OCI-LY7 (cell line): ENCODE measurements around the gene C5orf15. TPM values are rescaled to one million over a fixed set of nuclear protein-coding genes. Genes with fewer than 3 reads are reported as not detected.
A peak's percentile ranks its signal among the peaks of the same experiment; 100 is the strongest.

ENCODE experiments used
- BruUV-seq: library from RNA; stranded (reverse); fragments of 400-500 nt; replicated peaks from 2 replicates; lab custom pipeline; 2021; lab: Mats Ljungman, UMichigan
- CTCF ChIA-PET: fragments of 300-600 bp; sonication (Branson Sonifier 250); formaldehyde crosslinking; loops from one replicate; lab custom pipeline; 2022; ENCODE audit warnings: antibody characterized with exemption; ENCODE audit not compliant: unreplicated experiment; lab: Charles Lee
- POLR2A ChIA-PET: fragments of 300-600 bp; sonication (Branson Sonifier 250); formaldehyde crosslinking; loops from one replicate; lab custom pipeline; 2022; ENCODE audit warnings: antibody characterized with exemption; lab: Charles Lee
- DNase-seq: peaks from one replicate; pipeline ENCODE4 v3.0.0-alpha.2; 2015; ENCODE audit warnings: low spot score
- H2AFZ ChIP-seq: fragments of 200-600 bp; sonication (generic), shearing (Covaris generic); 2 replicates; pipeline ENCODE4 v1.6.1; 2014; ENCODE audit warnings: mild to moderate bottlenecking, antibody characterized with exemption, low read length, moderate library complexity
- H3K27ac ChIP-seq: fragments of 200-600 bp; sonication (generic); 2 replicates; pipeline ENCODE4 v1.5.1; 2014; ENCODE audit warnings: mixed run types, low read depth, mild to moderate bottlenecking, moderate library complexity, low read length, inconsistent platforms; ENCODE audit not compliant: poor library complexity, severe bottlenecking
- H3K36me3 ChIP-seq: fragments of 200-600 bp; sonication (generic); 2 replicates; pipeline ENCODE4 v1.6.1; 2014; ENCODE audit warnings: mild to moderate bottlenecking, antibody characterized with exemption, low read length, moderate library complexity, mixed read lengths; ENCODE audit not compliant: insufficient read depth
- H3K4me1 ChIP-seq: fragments of 200-600 bp; sonication (generic); 2 replicates; pipeline ENCODE4 v1.5.1; 2014; ENCODE audit warnings: mild to moderate bottlenecking, low read length; ENCODE audit not compliant: insufficient read depth, poor library complexity, severe bottlenecking
- H3K4me2 ChIP-seq: fragments of 200-600 bp; sonication (generic); 2 replicates; pipeline ENCODE4 v1.6.1; 2014; ENCODE audit warnings: mild to moderate bottlenecking, low read length
- H3K4me3 ChIP-seq: fragments of 200-600 bp; sonication (generic); 2 replicates; pipeline ENCODE4 v1.5.1; 2014; ENCODE audit warnings: mild to moderate bottlenecking, low read depth, low read length; ENCODE audit not compliant: poor library complexity, severe bottlenecking
- H3K79me2 ChIP-seq: fragments of 200-600 bp; sonication (generic); 2 replicates; pipeline ENCODE4 v1.6.1; 2016; ENCODE audit warnings: low read depth, mild to moderate bottlenecking, low read length, moderate library complexity, mixed read lengths; ENCODE audit not compliant: insufficient read depth
- H3K9me2 ChIP-seq: fragments of 200-600 bp; sonication (generic); 2 replicates; pipeline ENCODE4 v1.6.1; 2016; ENCODE audit warnings: mild to moderate bottlenecking, low read length, mixed read lengths; ENCODE audit not compliant: insufficient read depth
- H3K9me3 ChIP-seq: fragments of 200-600 bp; sonication (generic); 2 replicates; pipeline ENCODE4 v1.6.1; 2014; ENCODE audit warnings: mild to moderate bottlenecking, mixed run types, low read length, mixed read lengths
- H4K20me1 ChIP-seq: fragments of 200-600 bp; sonication (generic); 2 replicates; pipeline ENCODE4 v1.6.1; 2014; ENCODE audit warnings: mild to moderate bottlenecking, antibody characterized with exemption, low read length, moderate library complexity, mixed read lengths; ENCODE audit not compliant: insufficient read depth
- CTCF ChIP-seq: fragments of 200-600 bp; sonication (generic); conservative IDR thresholded peaks from 2 replicates; pipeline ENCODE4 v1.5.1; 2014; ENCODE audit warnings: mild to moderate bottlenecking, antibody characterized with exemption, low read length, moderate library complexity, mixed read lengths
- EZH2phosphoT487 ChIP-seq: fragments of 200-600 bp; sonication (generic); IDR thresholded peaks from 2 replicates; pipeline ENCODE4 v1.6.1; 2018; ENCODE audit warnings: low read depth, borderline replicate concordance, mild to moderate bottlenecking, mixed run types, antibody characterized with exemption, low read length, moderate library complexity, mixed read lengths
- intact Hi-C: fragments of 100-400 bp; cut with micrococcal nuclease; formaldehyde crosslinking; loops from one replicate; pipeline ENCODE4 v1.10.0; 2022; ENCODE audit not compliant: unreplicated experiment
- total RNA-seq, 2 experiments: library from RNA; depleted of rRNA in 1 of 2; stranded (reverse); fragments of >200 nt in 1 of 2; shearing (Covaris generic) in 1 of 2; gene quantifications; 2 replicates each; pipeline ENCODE4 v1.2.3, GENCODE V29; 2014 to 2022

Gene C5orf15
- total RNA-seq, 2 experiments from 2014 or later: 32.2 to 46.4 TPM

- Histone ChIP-seq H2AFZ (peak overlapping the region; percentile 73; the same call in 1 of the 2 replicates), H4K20me1 (no peaks in the 10 kb centered on the region), H3K79me2 (no peaks in the 10 kb centered on the region), H3K27ac (peak overlapping the region; percentile 98), H3K4me3 (peak overlapping the region; percentile 47), H3K36me3 (no peaks in the 10 kb centered on the region), H3K9me2 (no peaks in the 10 kb centered on the region), H3K4me2 (peak overlapping the region; percentile 73), H3K4me1 (peaks cover 80% of the 10 kb centered on the region), H3K9me3 (no peaks in the 10 kb centered on the region; the same call in 1 of the 2 replicates)
- no TSS peak for BruUV-seq
- intact Hi-C loops: loop anchor here (1.0 to 10.0 kb wide), 4 partner anchors 33 to 1445 kb away; partner anchors contain the start of gene IRF1
- CTCF ChIA-PET: interaction anchor here (1.4 kb wide), 1 partner anchor 20 kb away, joined by 5 read pairs; no protein-coding TSS in a partner anchor
- TF ChIP-seq EZH2phosphoT487 (no peak), CTCF (no peak)
- peak; percentile 37 for DNase-seq
- POLR2A ChIA-PET: interaction anchor here (0.6 to 3.7 kb wide), 7 partner anchors 10 to 100 kb away, joined by 3 to 30 read pairs (median 7); no protein-coding TSS in a partner anchor
These were observed 28.8 kb downstream of the C5orf15 start for GRCh38 chr5:133939668-133940067.

GRCh38 chr5:133938929-133939328 lies 29.5 kb downstream of the C5orf15 start:
- H3K27ac ChIP-seq: peak overlapping the region; percentile 98
- no peaks in the 10 kb centered on the region for H3K36me3 ChIP-seq
- intact Hi-C loops: loop anchor here (1.0 to 10.0 kb wide), 3 partner anchors 33 to 1444 kb away; partner anchors contain the start of gene IRF1
- POLR2A ChIA-PET: interaction anchor here (0.6 to 3.7 kb wide), 14 partner anchors 8 to 284 kb away, joined by 3 to 30 read pairs (median 4); no protein-coding TSS in a partner anchor
- H3K9me3 ChIP-seq: no peaks in the 10 kb centered on the region; the same call in 1 of the 2 replicates
- peak overlapping the region; percentile 47 for H3K4me3 ChIP-seq
- H4K20me1 ChIP-seq: no peaks in the 10 kb centered on the region
- TF ChIP-seq CTCF (no peak; the same call in 1 of the 2 replicates), EZH2phosphoT487 (no peak)
- H3K9me2 ChIP-seq: no peaks in the 10 kb centered on the region
- CTCF ChIA-PET: interaction anchor here (1.4 kb wide), 1 partner anchor 19 kb away, joined by 5 read pairs; no protein-coding TSS in a partner anchor
- no TSS peak for BruUV-seq
- peak; percentile 86 for DNase-seq
- peak overlapping the region; percentile 73 for H3K4me2 ChIP-seq
- H3K79me2 ChIP-seq: no peaks in the 10 kb centered on the region
- peak overlapping the region; percentile 73; the same call in 1 of the 2 replicates for H2AFZ ChIP-seq
- peaks cover 87% of the 10 kb centered on the region for H3K4me1 ChIP-seq
